WTC11 (cell line): Measurements from ENCODE around the gene BAG3. TPM values are rescaled to one million over a fixed set of nuclear protein-coding genes. Genes with fewer than 3 reads are reported as not detected.

ENCODE experiments used
- ATF1 ChIP-seq: sonication (generic); formaldehyde crosslinking; IDR thresholded peaks from 2 replicates; pipeline ENCODE4 v1.8.1; 2023; ENCODE audit warnings: mild to moderate bottlenecking, moderate library complexity, missing genetic modification reagents
- ATF2 ChIP-seq: sonication (generic); formaldehyde crosslinking; IDR thresholded peaks from 2 replicates; pipeline ENCODE4 v1.8.1; 2022; ENCODE audit warnings: low read depth, missing genetic modification reagents, borderline replicate concordance
- CREM ChIP-seq: sonication (generic); formaldehyde crosslinking; IDR thresholded peaks from 2 replicates; pipeline ENCODE4 v1.8.1; 2022; ENCODE audit warnings: mild to moderate bottlenecking, missing genetic modification reagents, moderate library complexity
- E2F4 ChIP-seq: sonication (generic); formaldehyde crosslinking; IDR thresholded peaks from 2 replicates; pipeline ENCODE4 v1.8.1; 2022; ENCODE audit warnings: low read depth, mild to moderate bottlenecking, moderate library complexity, missing genetic modification reagents, borderline replicate concordance
- ELF4 ChIP-seq: sonication (generic); formaldehyde crosslinking; IDR thresholded peaks from 2 replicates; pipeline ENCODE4 v1.8.1; 2022; ENCODE audit warnings: low read depth, mild to moderate bottlenecking, moderate library complexity, missing genetic modification reagents
- ESRRA ChIP-seq: sonication (generic); formaldehyde crosslinking; IDR thresholded peaks from 2 replicates; pipeline ENCODE4 v1.8.1; 2022; ENCODE audit warnings: mild to moderate bottlenecking, missing genetic modification reagents, borderline replicate concordance
- FOXK1 ChIP-seq: sonication (generic); formaldehyde crosslinking; IDR thresholded peaks from 2 replicates; pipeline ENCODE4 v1.8.0; 2022; ENCODE audit warnings: mild to moderate bottlenecking, moderate library complexity, missing genetic modification reagents
- FOXP1 ChIP-seq: sonication (generic); formaldehyde crosslinking; IDR thresholded peaks from 2 replicates; pipeline ENCODE4 v1.8.0; 2022; ENCODE audit warnings: missing genetic modification reagents, mild to moderate bottlenecking, moderate library complexity, borderline replicate concordance
- GABPB1 ChIP-seq: sonication (generic); formaldehyde crosslinking; IDR thresholded peaks from 2 replicates; pipeline ENCODE4 v1.8.1; 2023; ENCODE audit warnings: mild to moderate bottlenecking, missing genetic modification reagents
- HMGA2 ChIP-seq: fragments of 250-450 bp; sonication (Bioruptor Pico); IDR thresholded peaks from 2 replicates; pipeline ENCODE4 v1.4.0; 2021; ENCODE audit warnings: mild to moderate bottlenecking, moderate library complexity
- NR2C2 ChIP-seq: sonication (generic); formaldehyde crosslinking; IDR thresholded peaks from 2 replicates; pipeline ENCODE4 v1.8.0; 2022; ENCODE audit warnings: mild to moderate bottlenecking, missing genetic modification reagents
- RELA ChIP-seq: sonication (generic); formaldehyde crosslinking; IDR thresholded peaks from 2 replicates; pipeline ENCODE4 v1.8.1; 2022; ENCODE audit warnings: missing genetic modification reagents, mild to moderate bottlenecking, borderline replicate concordance
- TCF7 ChIP-seq: sonication (generic); formaldehyde crosslinking; IDR thresholded peaks from 2 replicates; pipeline ENCODE4 v1.8.0; 2022; ENCODE audit warnings: mild to moderate bottlenecking, low read depth, missing genetic modification reagents, moderate library complexity
- TEAD1 ChIP-seq: sonication (generic); formaldehyde crosslinking; IDR thresholded peaks from 2 replicates; pipeline ENCODE4 v1.8.0; 2022; ENCODE audit warnings: mild to moderate bottlenecking, missing genetic modification reagents
- ZNF281 ChIP-seq: sonication (generic); formaldehyde crosslinking; IDR thresholded peaks from 2 replicates; pipeline ENCODE4 v1.8.0; 2023; ENCODE audit warnings: mild to moderate bottlenecking, missing genetic modification reagents
- ZNF317 ChIP-seq: sonication (generic); formaldehyde crosslinking; IDR thresholded peaks from 2 replicates; pipeline ENCODE4 v1.8.1; 2023; ENCODE audit warnings: low read depth, mild to moderate bottlenecking, moderate library complexity, missing genetic modification reagents, borderline replicate concordance
- ZNF671 ChIP-seq: fragments of 250-450 bp; sonication (Bioruptor Pico); IDR thresholded peaks from 2 replicates; pipeline ENCODE4 v1.8.0; 2021; ENCODE audit warnings: mild to moderate bottlenecking
- total RNA-seq: library from RNA; stranded (reverse); gene quantifications from 3 replicates; pipeline ENCODE4 v1.2.3, GENCODE V29; 2021
- TF ChIP-seq, protein P1 (sequence below): fragments of 250-450 bp; sonication (Bioruptor Pico); IDR thresholded peaks from 2 replicates; pipeline ENCODE4 v2.1.2; 2022; ENCODE audit warnings: mild to moderate bottlenecking, moderate library complexity
- TF ChIP-seq, protein P2 (sequence below): sonication (generic); formaldehyde crosslinking; IDR thresholded peaks from 2 replicates; pipeline ENCODE4 v1.8.1; 2023; ENCODE audit warnings: mild to moderate bottlenecking, missing genetic modification reagents
- TF ChIP-seq, protein P3 (sequence below): sonication (generic); formaldehyde crosslinking; IDR thresholded peaks from 2 replicates; pipeline ENCODE4 v1.8.0; 2023; ENCODE audit warnings: missing genetic modification reagents, mild to moderate bottlenecking, borderline replicate concordance
- TF ChIP-seq, protein P4 (sequence below): fragments of 250-450 bp; sonication (Bioruptor Pico); IDR thresholded peaks from 2 replicates; pipeline ENCODE4 v1.9.0; 2021; ENCODE audit warnings: mild to moderate bottlenecking

Gene BAG3
- total RNA-seq, 1 experiment from 2014 or later = 15.7 TPM

DNA sequence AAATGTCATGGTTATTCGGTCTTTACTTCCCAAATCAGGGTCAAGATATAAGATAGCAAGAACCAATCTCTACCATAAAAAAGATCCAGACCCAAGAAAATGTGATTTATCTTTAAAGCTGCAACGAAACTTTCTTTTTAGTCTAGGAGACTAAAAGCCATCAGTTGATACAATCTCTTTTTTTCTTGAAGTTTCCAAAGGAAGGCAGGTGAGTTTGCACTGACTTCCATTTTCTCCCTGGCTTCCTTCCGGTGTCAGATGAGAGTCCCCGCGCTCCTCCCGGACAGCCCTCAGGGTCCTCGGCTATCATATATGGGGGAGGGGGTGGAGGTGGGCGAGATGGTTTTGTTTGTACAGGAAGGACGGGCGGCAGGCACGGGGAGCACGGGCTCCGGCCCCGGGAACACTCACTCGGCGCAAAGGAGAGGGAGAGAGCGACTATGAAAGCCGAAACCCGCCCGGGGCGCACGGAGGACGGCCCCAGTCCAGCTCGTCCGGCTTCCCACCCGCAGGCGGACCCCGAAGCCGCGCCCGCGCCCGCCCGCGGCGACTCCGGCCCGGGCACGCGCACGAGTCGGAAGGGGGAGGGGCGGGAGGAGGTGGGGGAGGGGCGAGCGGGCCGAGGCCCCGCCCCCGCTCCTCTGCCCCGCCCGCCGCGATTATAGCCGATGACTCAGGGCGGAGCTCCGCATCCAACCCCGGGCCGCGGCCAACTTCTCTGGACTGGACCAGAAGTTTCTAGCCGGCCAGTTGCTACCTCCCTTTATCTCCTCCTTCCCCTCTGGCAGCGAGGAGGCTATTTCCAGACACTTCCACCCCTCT, at the start of gene BAG3 (continued):
- TF ChIP-seq, protein P1, sequence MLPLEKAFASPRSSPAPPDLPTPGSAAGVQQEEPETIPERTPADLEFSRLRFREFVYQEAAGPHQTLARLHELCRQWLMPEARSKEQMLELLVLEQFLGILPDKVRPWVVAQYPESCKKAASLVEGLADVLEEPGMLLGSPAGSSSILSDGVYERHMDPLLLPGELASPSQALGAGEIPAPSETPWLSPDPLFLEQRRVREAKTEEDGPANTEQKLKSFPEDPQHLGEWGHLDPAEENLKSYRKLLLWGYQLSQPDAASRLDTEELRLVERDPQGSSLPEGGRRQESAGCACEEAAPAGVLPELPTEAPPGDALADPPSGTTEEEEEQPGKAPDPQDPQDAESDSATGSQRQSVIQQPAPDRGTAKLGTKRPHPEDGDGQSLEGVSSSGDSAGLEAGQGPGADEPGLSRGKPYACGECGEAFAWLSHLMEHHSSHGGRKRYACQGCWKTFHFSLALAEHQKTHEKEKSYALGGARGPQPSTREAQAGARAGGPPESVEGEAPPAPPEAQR (CRISPR knock-in tag) = no peak
- no peak for TF ChIP-seq TCF7 (CRISPR knock-in tag)
- TF ChIP-seq, protein P2, sequence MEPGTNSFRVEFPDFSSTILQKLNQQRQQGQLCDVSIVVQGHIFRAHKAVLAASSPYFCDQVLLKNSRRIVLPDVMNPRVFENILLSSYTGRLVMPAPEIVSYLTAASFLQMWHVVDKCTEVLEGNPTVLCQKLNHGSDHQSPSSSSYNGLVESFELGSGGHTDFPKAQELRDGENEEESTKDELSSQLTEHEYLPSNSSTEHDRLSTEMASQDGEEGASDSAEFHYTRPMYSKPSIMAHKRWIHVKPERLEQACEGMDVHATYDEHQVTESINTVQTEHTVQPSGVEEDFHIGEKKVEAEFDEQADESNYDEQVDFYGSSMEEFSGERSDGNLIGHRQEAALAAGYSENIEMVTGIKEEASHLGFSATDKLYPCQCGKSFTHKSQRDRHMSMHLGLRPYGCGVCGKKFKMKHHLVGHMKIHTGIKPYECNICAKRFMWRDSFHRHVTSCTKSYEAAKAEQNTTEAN (CRISPR knock-in tag) = 0 out of 2 replicates have a peak, but pooled peaks have one; percentile 34
- no peak; the same call in 1 of the 2 replicates for TF ChIP-seq ZNF317
- no peak for TF ChIP-seq E2F4 (CRISPR knock-in tag)
- no peak for TF ChIP-seq CREM (CRISPR knock-in tag)
- TF ChIP-seq HMGA2 (CRISPR knock-in tag) = no peak
- no peak for TF ChIP-seq ESRRA
- no peak for TF ChIP-seq ZNF281 (CRISPR knock-in tag)
- TF ChIP-seq, protein P3, sequence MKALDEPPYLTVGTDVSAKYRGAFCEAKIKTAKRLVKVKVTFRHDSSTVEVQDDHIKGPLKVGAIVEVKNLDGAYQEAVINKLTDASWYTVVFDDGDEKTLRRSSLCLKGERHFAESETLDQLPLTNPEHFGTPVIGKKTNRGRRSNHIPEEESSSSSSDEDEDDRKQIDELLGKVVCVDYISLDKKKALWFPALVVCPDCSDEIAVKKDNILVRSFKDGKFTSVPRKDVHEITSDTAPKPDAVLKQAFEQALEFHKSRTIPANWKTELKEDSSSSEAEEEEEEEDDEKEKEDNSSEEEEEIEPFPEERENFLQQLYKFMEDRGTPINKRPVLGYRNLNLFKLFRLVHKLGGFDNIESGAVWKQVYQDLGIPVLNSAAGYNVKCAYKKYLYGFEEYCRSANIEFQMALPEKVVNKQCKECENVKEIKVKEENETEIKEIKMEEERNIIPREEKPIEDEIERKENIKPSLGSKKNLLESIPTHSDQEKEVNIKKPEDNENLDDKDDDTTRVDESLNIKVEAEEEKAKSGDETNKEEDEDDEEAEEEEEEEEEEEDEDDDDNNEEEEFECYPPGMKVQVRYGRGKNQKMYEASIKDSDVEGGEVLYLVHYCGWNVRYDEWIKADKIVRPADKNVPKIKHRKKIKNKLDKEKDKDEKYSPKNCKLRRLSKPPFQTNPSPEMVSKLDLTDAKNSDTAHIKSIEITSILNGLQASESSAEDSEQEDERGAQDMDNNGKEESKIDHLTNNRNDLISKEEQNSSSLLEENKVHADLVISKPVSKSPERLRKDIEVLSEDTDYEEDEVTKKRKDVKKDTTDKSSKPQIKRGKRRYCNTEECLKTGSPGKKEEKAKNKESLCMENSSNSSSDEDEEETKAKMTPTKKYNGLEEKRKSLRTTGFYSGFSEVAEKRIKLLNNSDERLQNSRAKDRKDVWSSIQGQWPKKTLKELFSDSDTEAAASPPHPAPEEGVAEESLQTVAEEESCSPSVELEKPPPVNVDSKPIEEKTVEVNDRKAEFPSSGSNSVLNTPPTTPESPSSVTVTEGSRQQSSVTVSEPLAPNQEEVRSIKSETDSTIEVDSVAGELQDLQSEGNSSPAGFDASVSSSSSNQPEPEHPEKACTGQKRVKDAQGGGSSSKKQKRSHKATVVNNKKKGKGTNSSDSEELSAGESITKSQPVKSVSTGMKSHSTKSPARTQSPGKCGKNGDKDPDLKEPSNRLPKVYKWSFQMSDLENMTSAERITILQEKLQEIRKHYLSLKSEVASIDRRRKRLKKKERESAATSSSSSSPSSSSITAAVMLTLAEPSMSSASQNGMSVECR = no peak
- no peak for TF ChIP-seq ZNF671 (CRISPR knock-in tag)
- TF ChIP-seq ATF2 (CRISPR knock-in tag) = no peak
- no peak for TF ChIP-seq GABPB1 (CRISPR knock-in tag)
- no peak for TF ChIP-seq NR2C2
- 0 out of 2 replicates have a peak, but pooled peaks have one; percentile 31 for TF ChIP-seq FOXK1 (CRISPR knock-in tag)
- TF ChIP-seq TEAD1 = 0 out of 2 replicates have a peak, but pooled peaks have one; percentile 16
- TF ChIP-seq, protein P4, sequence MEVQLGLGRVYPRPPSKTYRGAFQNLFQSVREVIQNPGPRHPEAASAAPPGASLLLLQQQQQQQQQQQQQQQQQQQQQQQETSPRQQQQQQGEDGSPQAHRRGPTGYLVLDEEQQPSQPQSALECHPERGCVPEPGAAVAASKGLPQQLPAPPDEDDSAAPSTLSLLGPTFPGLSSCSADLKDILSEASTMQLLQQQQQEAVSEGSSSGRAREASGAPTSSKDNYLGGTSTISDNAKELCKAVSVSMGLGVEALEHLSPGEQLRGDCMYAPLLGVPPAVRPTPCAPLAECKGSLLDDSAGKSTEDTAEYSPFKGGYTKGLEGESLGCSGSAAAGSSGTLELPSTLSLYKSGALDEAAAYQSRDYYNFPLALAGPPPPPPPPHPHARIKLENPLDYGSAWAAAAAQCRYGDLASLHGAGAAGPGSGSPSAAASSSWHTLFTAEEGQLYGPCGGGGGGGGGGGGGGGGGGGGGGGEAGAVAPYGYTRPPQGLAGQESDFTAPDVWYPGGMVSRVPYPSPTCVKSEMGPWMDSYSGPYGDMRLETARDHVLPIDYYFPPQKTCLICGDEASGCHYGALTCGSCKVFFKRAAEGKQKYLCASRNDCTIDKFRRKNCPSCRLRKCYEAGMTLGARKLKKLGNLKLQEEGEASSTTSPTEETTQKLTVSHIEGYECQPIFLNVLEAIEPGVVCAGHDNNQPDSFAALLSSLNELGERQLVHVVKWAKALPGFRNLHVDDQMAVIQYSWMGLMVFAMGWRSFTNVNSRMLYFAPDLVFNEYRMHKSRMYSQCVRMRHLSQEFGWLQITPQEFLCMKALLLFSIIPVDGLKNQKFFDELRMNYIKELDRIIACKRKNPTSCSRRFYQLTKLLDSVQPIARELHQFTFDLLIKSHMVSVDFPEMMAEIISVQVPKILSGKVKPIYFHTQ (CRISPR knock-in tag) = no peak
- TF ChIP-seq ELF4 (CRISPR knock-in tag) = 0 out of 2 replicates have a peak, but pooled peaks have one; percentile 21
- peak; percentile 2; the same call in 1 of the 2 replicates for TF ChIP-seq FOXP1 (CRISPR knock-in tag)
- no peak for TF ChIP-seq ATF1 (CRISPR knock-in tag)
- TF ChIP-seq RELA (CRISPR knock-in tag) = no peak
